Neural cell (in vitro differentiated cells): ENCODE results near the gene SLC10A4. TPM values are rescaled to one million over a fixed set of nuclear protein-coding genes. Genes with fewer than 3 reads are reported as not detected.

Experiments
- H2AFZ ChIP-seq: fragments of 200-600, 300-800 bp; sonication (generic), shearing (Covaris generic); 2 replicates; pipeline ENCODE4 v1.6.0; 2014; ENCODE audit warnings: low read depth, mild to moderate bottlenecking, antibody characterized with exemption, low read length, moderate library complexity
- H3F3A ChIP-seq: fragments of 200-600 bp; shearing (Covaris generic); 2 replicates; pipeline ENCODE4 v1.6.1; 2016; ENCODE audit warnings: mild to moderate bottlenecking, moderate library complexity, mixed read lengths, antibody characterized with exemption, low read length; ENCODE audit not compliant: insufficient read depth, poor library complexity, severe bottlenecking
- H3K27ac ChIP-seq: fragments of 200-600, 300-800 bp; sonication (generic), shearing (Covaris generic); 2 replicates; pipeline ENCODE4 v1.5.1; 2014; ENCODE audit warnings: mild to moderate bottlenecking, low read length, moderate library complexity
- H3K27me3 ChIP-seq: fragments of 300-800, 200-600 bp; sonication (generic), shearing (Covaris generic); 2 replicates; pipeline ENCODE4 v1.6.0; 2014; ENCODE audit warnings: mild to moderate bottlenecking, low read depth, low read length, moderate library complexity; ENCODE audit not compliant: insufficient read depth
- H3K36me3 ChIP-seq: fragments of 300-800, 200-600 bp; sonication (generic), shearing (Covaris generic); 2 replicates; pipeline ENCODE4 v1.5.1; 2014; ENCODE audit warnings: mild to moderate bottlenecking, antibody characterized with exemption, low read length, moderate library complexity; ENCODE audit not compliant: insufficient read depth
- H3K4me2 ChIP-seq: fragments of 300-800, 200-600 bp; sonication (generic), shearing (Covaris generic); 2 replicates; pipeline ENCODE4 v1.6.0; 2014; ENCODE audit warnings: mild to moderate bottlenecking, low read length
- H3K4me3 ChIP-seq: fragments of 300-800, 200-600 bp; sonication (generic), shearing (Covaris generic); 2 replicates; pipeline ENCODE4 v1.5.1; 2014; ENCODE audit warnings: mild to moderate bottlenecking, low read length, moderate library complexity
- H3K79me2 ChIP-seq: fragments of 200-600 bp; shearing (Covaris generic); replicated peaks from 2 replicates; pipeline ENCODE4 v1.6.0; 2014; ENCODE audit warnings: mild to moderate bottlenecking, low read length, moderate library complexity; ENCODE audit not compliant: insufficient read depth
- H3K9ac ChIP-seq: fragments of 300-800, 200-600 bp; sonication (generic), shearing (Covaris generic); 2 replicates; pipeline ENCODE4 v1.6.1; 2016; ENCODE audit warnings: mild to moderate bottlenecking, low read length, mixed read lengths
- H3K9me2 ChIP-seq: fragments of 200-600 bp; shearing (Covaris generic); 2 replicates; pipeline ENCODE4 v1.6.1; 2016; ENCODE audit warnings: mild to moderate bottlenecking, low read length, mixed read lengths; ENCODE audit not compliant: insufficient read depth
- H3K9me3 ChIP-seq: fragments of 200-600, 300-800 bp; sonication (generic), shearing (Covaris generic); 2 replicates; pipeline ENCODE4 v1.6.1; 2016; ENCODE audit warnings: mild to moderate bottlenecking, mixed run types, low read length, moderate library complexity, mixed read lengths
- H4K20me1 ChIP-seq: fragments of 200-600 bp; shearing (Covaris generic); 2 replicates; pipeline ENCODE4 v1.6.1; 2016; ENCODE audit warnings: mild to moderate bottlenecking, mixed run types; ENCODE audit not compliant: insufficient read depth
- EP300 ChIP-seq: fragments of 450-650 bp; conservative IDR thresholded peaks from 2 replicates; pipeline ENCODE4 v1.6.1; 2014; ENCODE audit warnings: antibody characterized with exemption, mild to moderate bottlenecking, moderate library complexity; ENCODE audit not compliant: poor library complexity, severe bottlenecking
- POLR2AphosphoS5 ChIP-seq: IDR thresholded peaks from 2 replicates; pipeline ENCODE4 v1.6.1; 2012
- RAD21 ChIP-seq: fragments of 450-650 bp; conservative IDR thresholded peaks from 2 replicates; pipeline ENCODE4 v1.6.1; 2014; ENCODE audit warnings: antibody characterized with exemption, mild to moderate bottlenecking, moderate library complexity
- SMC3 ChIP-seq: fragments of 450-650 bp; conservative IDR thresholded peaks from 2 replicates; pipeline ENCODE4 v1.6.1; 2014; ENCODE audit warnings: antibody characterized with exemption, mild to moderate bottlenecking, moderate library complexity; ENCODE audit not compliant: poor library complexity
- polyA minus RNA-seq: library from RNA; depleted of rRNA, polyadenylated mRNA; stranded (reverse); fragments of >200 nt; gene quantifications from 2 replicates; pipeline ENCODE4 v1.2.3, GENCODE V29; 2014
- polyA plus RNA-seq: library from polyadenylated mRNA; depleted of rRNA; stranded (reverse); fragments of >200 nt; gene quantifications from 2 replicates; pipeline ENCODE4 v1.2.3, GENCODE V29; 2014
- TF ChIP-seq, protein P1 (sequence below): fragments of 450-650 bp; IDR thresholded peaks from 2 replicates; pipeline ENCODE4 v1.5.1; 2014; ENCODE audit warnings: antibody characterized with exemption, mild to moderate bottlenecking, moderate library complexity; ENCODE audit not compliant: poor library complexity, severe bottlenecking
- TF ChIP-seq, protein P2 (sequence below): IDR thresholded peaks from 2 replicates; pipeline ENCODE4 v1.6.1; 2012; ENCODE audit warnings: borderline replicate concordance

The SLC10A4 gene, protein sequence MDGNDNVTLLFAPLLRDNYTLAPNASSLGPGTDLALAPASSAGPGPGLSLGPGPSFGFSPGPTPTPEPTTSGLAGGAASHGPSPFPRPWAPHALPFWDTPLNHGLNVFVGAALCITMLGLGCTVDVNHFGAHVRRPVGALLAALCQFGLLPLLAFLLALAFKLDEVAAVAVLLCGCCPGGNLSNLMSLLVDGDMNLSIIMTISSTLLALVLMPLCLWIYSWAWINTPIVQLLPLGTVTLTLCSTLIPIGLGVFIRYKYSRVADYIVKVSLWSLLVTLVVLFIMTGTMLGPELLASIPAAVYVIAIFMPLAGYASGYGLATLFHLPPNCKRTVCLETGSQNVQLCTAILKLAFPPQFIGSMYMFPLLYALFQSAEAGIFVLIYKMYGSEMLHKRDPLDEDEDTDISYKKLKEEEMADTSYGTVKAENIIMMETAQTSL
- polyA plus RNA-seq: 14.5 and 16.7 TPM in 2 replicates
- polyA minus RNA-seq: 22.9 and 25.8 TPM in 2 replicates

DNA sequence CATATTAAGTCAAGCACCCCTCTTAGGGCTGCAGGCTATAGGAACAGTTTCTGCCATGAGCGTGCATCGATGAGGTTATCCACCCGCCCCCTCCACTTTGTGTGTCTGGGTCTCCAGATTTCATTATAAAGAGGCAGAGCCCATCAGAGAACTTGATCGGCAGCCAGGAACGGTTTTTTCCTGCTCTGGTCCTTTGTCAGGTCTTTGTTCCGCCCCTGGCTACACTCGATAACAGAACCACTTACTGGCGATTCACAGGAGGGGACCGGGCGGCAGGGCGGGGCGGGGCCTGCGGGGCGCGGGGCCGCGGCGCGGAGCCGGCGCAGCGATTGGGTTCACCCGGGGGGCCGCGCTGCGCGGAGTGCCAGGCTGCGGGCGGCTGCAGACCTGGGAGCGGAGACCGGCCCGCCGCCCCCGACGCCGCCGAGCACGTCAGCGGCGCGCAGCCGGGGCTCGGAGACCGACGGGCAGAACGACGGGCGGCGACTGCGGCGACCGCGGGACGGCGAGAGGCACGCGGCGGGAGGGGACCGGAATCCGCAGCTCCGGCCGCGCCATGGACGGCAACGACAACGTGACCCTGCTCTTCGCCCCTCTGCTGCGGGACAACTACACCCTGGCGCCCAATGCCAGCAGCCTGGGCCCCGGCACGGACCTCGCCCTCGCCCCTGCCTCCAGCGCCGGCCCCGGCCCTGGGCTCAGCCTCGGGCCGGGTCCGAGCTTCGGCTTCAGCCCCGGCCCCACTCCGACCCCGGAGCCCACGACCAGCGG, at the start of gene SLC10A4:
SLC10A4 (plus strand) TSS at position 338 of the 771 bp plus-strand sequence; CDS start at position 557, 219 bp downstream.
- H4K20me1 ChIP-seq: no peaks in the 10 kb centered on the region
- H3K27me3 ChIP-seq: peaks cover 3% of the 10 kb centered on the region
- no peak within 1 kb of the TSS for H2AFZ ChIP-seq
- TF ChIP-seq POLR2AphosphoS5: peak; percentile 32
- TF ChIP-seq, protein P1, sequence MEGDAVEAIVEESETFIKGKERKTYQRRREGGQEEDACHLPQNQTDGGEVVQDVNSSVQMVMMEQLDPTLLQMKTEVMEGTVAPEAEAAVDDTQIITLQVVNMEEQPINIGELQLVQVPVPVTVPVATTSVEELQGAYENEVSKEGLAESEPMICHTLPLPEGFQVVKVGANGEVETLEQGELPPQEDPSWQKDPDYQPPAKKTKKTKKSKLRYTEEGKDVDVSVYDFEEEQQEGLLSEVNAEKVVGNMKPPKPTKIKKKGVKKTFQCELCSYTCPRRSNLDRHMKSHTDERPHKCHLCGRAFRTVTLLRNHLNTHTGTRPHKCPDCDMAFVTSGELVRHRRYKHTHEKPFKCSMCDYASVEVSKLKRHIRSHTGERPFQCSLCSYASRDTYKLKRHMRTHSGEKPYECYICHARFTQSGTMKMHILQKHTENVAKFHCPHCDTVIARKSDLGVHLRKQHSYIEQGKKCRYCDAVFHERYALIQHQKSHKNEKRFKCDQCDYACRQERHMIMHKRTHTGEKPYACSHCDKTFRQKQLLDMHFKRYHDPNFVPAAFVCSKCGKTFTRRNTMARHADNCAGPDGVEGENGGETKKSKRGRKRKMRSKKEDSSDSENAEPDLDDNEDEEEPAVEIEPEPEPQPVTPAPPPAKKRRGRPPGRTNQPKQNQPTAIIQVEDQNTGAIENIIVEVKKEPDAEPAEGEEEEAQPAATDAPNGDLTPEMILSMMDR: no peak
- TF ChIP-seq, protein P2, sequence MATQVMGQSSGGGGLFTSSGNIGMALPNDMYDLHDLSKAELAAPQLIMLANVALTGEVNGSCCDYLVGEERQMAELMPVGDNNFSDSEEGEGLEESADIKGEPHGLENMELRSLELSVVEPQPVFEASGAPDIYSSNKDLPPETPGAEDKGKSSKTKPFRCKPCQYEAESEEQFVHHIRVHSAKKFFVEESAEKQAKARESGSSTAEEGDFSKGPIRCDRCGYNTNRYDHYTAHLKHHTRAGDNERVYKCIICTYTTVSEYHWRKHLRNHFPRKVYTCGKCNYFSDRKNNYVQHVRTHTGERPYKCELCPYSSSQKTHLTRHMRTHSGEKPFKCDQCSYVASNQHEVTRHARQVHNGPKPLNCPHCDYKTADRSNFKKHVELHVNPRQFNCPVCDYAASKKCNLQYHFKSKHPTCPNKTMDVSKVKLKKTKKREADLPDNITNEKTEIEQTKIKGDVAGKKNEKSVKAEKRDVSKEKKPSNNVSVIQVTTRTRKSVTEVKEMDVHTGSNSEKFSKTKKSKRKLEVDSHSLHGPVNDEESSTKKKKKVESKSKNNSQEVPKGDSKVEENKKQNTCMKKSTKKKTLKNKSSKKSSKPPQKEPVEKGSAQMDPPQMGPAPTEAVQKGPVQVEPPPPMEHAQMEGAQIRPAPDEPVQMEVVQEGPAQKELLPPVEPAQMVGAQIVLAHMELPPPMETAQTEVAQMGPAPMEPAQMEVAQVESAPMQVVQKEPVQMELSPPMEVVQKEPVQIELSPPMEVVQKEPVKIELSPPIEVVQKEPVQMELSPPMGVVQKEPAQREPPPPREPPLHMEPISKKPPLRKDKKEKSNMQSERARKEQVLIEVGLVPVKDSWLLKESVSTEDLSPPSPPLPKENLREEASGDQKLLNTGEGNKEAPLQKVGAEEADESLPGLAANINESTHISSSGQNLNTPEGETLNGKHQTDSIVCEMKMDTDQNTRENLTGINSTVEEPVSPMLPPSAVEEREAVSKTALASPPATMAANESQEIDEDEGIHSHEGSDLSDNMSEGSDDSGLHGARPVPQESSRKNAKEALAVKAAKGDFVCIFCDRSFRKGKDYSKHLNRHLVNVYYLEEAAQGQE: no peak
- peaks cover 24% of the 10 kb centered on the region for H3K79me2 ChIP-seq
- no peak within 1 kb of the TSS for H3K4me2 ChIP-seq
- no peaks in the 10 kb centered on the region for H3F3A ChIP-seq
- peak within 1 kb of the TSS; percentile 63 for H3K4me3 ChIP-seq
- peak within 1 kb of the TSS; percentile 51 for H3K9ac ChIP-seq
- H3K9me3 ChIP-seq: no peaks in the 10 kb centered on the region
- H3K27ac ChIP-seq: peak within 1 kb of the TSS; percentile 43
- H3K36me3 ChIP-seq: no peaks in the 10 kb centered on the region
- no peaks in the 10 kb centered on the region for H3K9me2 ChIP-seq

DNA sequence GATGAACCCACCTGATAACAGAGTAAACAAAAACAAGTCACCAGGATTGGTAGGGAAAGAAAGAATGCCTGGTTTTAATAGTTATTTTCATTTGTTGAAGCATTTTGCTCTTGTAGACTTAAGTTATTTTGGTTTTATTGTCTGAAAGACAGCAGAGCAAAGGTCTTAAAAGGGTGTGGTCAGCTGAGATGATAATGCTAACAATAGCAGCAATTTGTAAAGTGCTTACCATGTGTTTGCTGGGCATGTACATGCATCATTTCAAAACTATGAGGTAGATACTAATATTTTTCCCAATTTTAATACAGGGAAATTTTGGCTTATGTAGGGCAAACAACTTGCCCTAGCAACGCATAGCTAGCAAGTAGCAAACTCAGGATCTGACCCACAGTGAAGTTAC, 46.8 kb upstream of the SLC10A4 start:
- H3K36me3 ChIP-seq: no peaks in the 10 kb centered on the region
- no peak overlapping the region for H3K4me2 ChIP-seq
- H2AFZ ChIP-seq: no peak overlapping the region
- no peaks in the 10 kb centered on the region for H4K20me1 ChIP-seq
- no peak overlapping the region for H3K4me3 ChIP-seq
- no peaks in the 10 kb centered on the region for H3K79me2 ChIP-seq
- H3K9ac ChIP-seq: no peak overlapping the region
- H3K27ac ChIP-seq: no peak overlapping the region
- TF ChIP-seq, protein P1: no peak
- no peak for TF ChIP-seq SMC3
- TF ChIP-seq RAD21: no peak
- TF ChIP-seq EP300: no peak
- no peaks in the 10 kb centered on the region for H3K9me2 ChIP-seq
- H3K27me3 ChIP-seq: no peaks in the 10 kb centered on the region
- no peaks in the 10 kb centered on the region for H3F3A ChIP-seq
- no peaks in the 10 kb centered on the region for H3K9me3 ChIP-seq
